Stimulated activated naive CD4-positive, alpha-beta T cell (primary cell): ENCODE data around the gene ATP5PO.

Experiments
- DNase-seq, 6 experiments: peaks; one replicate each; lab custom pipeline; 2025; lab: John Stamatoyannopoulos, UW

ATP5PO gene

GRCh38 chr21:33899199-33899598, 16.4 kb downstream of the ATP5PO start:
- no peak for DNase-seq

- DNase-seq, result no peak
Measured at GRCh38 chr21:33898586-33898985, 17.0 kb downstream of the ATP5PO start.

GRCh38 chr21:33897739-33898138, 17.9 kb downstream of the ATP5PO start:
- no peak for DNase-seq

GRCh38 chr21:33897098-33897497, 18.5 kb downstream of the ATP5PO start:
- DNase-seq, result no peak

DNA sequence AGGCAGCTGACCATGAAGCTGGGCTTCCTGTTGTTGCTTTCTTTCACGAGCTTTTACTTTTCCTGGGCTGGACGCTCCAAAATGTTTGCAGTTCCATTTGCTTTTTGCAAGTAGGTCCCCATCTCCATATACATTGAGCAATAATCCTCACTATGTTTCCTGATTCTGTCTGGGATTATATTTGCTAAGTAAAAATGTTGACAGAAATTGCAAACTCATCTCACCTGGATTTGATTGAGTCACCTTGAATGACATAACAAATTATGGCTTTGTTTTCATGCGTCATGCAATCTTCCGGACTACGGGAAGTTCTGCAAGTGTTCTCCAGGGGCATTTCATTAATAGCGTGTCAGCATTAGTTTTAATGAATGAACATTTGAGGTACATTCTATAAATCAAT, 18.9 kb downstream of the ATP5PO start:
- DNase-seq, result no peak

DNA sequence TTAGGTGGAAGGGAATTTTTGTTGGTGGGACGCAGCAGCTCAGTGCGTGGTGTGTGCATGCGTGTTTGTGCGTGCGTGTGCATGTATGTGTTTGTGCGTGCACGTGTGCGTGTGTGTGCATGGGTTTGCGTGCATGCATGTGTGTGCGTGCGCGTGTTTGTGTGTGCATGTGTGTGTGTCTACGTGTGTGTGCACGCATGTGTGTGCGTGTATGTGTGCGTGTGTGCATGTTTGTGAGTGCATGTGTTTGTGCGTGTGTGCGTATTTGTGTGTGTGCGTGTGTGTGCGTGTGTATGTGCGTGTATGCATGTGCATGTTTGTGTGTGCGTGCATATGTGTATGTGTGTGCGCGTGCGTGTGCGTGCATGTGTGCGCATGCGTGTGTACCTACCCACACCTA, 20.2 kb downstream of the ATP5PO start:
- no peak for DNase-seq

DNA sequence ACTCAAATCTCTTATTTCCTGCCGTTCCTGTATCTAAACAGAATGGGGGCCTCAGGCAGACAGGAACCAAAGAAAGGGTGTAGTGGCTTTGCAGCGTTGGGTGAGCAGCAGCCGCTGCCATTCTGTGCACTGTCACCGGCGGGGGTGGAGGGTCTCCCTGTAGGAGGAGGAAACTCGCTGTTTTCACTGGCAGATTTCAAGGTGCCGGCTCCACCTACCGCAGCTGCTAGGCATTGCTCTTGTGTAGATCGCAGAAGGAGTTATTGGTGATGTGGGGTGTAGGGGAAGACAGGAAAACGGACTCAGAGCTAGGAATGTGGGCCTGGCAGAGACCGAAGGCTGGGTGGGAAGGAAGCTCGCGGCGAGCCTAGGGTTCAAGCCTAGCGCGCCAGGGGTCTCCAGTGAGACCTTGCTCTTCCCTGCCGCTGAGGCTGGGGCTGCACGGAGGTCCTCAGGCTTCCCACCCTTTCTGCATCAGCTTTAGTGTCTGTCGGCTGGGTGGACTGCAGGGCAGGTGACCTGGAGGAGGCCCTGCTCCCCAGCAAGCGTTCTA, 20.8 kb downstream of the ATP5PO start:
- DNase-seq, result peak; percentile 38 to 77 (median 50)

GRCh38 chr21:33893917-33894316, 21.7 kb downstream of the ATP5PO start:
- DNase-seq, result no peak

GRCh38 chr21:33892853-33893252, 22.8 kb downstream of the ATP5PO start:
- no peak for DNase-seq

- DNase-seq, result no peak
Measured at GRCh38 chr21:33890187-33890586, 25.4 kb downstream of the ATP5PO start.

- DNase-seq, result no peak
Measured at GRCh38 chr21:33886321-33886720, 29.3 kb downstream of the ATP5PO start.

DNA sequence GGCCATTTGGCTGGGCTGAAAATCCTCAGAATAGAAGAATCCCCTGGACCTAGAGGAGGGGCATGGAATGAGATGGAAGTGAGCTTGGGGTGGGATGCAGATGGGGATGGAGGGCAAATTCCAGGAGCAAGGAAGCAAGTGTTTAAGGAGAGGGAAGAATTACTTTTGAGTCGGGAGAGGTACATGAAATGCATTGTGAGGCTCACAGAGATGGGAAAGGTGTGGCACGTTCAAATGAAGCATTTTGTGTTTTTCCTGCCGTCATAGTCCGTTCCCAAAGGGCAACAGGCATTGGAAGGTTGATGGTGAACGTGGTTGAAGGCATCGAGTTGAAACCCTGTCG, 30.5 kb downstream of the ATP5PO start:
- no peak for DNase-seq

DNA sequence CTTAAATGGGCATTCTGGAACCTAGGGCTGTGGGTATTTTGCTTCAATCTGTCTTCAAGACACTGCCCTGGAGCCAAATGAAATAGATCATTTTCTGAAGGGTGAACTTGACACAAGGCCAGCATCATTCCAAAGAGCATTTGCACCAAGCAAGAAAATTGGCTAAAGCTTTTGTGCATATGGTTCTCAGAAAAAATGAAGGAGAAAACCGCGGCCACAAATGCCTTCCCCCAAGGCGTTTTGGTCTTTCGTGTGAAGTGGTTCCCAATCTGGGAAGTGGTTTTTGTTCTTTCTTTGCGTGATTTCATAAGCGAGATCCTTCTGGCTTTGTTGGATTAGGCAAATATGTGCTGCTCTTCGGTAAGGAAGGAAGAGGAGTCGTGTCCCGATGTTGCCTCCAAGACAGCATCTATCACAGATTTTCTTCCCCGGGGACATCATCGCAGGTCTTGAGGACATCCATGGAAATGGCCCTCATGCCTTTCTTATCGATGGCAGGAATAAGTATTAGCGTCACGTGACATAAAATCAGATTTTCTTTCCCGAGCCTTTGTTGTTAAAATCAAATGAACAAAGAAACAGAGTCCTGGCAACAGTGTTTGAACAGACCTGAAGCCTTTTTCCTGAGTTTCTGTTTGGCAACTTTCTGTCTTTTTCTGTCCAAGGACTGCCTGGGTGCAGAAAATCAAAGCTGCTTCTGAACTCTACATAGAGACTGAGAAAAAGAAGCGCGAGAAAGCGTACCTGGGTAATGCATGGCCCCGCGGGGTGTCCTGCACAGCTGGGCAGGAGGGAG, 31.0 kb downstream of the ATP5PO start:
- DNase-seq, result no peak

DNA sequence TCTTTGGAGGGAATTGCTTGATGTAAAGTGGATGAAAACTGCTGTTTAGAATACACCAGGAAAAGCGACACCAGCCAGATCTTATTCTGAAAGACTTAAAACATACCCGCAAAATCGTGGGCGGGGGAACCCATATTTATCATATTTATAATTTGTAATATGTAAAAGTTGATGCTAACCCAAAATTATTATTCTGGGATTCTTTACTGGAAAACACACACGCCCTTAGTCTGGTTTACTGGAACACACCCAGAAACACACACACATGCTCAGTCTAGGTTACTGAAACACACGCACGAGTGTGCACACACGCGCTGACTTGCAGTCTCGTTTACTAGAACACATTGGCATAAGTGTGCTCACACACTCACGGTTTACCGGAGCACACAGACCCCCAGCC, 32.5 kb downstream of the ATP5PO start:
- no peak for DNase-seq

DNA sequence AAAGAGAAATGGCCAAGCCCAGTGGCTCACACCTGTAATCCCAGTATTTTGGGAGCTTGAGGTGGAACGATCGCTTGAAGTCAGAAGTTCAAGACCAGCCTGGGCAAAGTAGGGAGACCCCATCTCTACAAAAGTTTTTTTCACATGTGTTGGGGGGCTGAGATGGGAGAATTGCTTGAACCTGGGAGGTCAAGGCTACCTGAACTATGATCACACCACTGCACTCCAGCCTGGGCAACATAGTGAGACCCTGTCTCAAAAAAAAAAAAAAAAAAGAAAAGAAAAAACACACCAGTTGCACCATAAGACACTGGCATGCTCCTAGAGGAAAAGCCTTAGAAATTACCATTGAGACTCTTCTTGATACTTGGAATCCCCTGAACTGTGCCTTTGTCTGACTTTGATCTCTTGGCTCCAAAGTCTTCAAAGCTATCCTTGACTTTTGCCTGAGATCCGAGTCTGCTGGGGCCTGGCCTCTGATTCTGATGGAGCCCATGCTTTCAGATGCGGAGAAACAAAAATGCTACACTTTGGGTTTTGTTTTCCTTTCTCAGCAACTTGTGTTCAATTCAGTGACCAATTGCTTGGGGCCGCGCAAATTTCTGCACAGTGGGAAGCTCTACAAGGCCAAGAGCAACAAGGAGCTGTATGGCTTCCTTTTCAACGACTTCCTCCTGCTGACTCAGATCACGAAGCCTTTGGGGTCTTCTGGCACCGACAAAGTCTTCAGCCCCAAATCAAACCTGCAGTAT, 33.7 kb downstream of the ATP5PO start:
- no peak for DNase-seq

- DNase-seq, result no peak
Measured at GRCh38 chr21:33880626-33881025, 35.0 kb downstream of the ATP5PO start.

DNA sequence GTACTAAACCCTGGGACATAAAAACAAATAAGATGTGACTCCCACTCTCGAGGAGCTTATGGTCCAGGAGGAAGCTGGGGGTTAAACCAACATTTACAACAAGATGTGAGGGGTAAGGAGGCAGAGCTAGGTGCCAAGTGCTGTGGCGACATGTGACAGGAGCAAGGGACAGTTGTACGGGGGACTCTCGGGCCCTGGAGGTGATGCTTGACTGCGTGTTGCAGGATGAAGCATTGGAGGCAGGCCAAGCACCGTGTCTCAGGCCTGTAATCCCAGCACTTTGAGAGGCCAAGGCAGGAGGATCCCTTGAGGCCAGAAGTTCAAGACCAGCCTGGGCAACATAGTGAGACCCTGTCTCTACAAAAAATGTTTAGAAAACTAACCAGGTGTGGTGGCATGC, 36.8 kb downstream of the ATP5PO start:
- DNase-seq, result no peak

DNA sequence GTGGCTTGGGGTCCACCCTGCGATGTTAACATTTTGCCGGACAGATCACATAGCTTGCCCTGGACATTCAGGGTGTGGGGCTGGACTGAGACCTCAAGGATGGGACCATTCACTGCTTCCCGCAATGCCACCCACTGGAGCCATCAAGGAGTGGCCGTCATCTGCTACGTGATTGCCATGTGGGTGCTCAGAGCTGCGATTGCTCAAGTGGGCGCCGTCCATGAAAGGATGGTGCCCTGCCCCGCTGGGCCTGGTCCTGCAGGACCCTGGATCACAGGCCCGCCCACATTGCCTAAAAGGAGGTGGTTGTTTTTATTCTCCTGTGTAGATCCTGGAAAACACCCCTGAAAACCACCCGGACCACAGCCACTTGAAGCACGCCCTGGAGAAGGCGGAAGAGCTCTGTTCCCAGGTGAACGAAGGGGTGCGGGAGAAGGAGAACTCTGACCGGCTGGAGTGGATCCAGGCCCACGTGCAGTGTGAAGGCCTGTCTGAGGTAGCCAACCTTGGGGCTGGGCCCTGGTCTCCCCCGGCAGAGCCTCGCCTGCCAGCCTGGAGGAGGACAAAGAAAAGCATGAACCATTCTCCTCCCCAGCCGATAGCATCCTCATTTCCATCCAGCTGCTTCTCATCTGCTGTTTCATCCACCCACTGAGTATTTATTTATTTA, 40.4 kb downstream of the ATP5PO start:
- DNase-seq, result no peak

DNA sequence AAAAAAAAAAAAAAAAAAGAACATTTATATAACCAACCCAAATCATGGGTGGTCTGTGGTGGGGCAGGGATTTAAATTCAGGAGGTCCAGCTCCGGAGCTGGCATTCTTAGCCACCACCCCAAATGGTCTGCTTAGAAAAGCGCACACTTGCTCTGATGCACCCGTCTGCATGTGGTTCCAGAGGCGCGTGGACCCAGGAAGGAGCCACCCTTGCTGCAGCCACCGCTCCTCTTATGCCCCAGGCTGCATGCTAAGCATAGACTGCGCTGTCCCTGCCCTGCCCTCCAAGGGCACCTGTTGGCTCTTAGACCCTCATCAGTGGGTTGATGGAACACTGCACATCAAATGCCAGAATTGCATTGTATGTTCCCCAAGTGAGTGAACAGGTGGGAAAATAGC, 41.4 kb downstream of the ATP5PO start:
- DNase-seq, result no peak

- no peak for DNase-seq
Measured at GRCh38 chr21:33872881-33873515, 42.6 kb downstream of the ATP5PO start.

- no peak for DNase-seq
Measured at GRCh38 chr21:33871171-33871570, 44.4 kb downstream of the ATP5PO start.

- no peak for DNase-seq
Measured at GRCh38 chr21:33870768-33871167, 44.8 kb downstream of the ATP5PO start.
